Keratinocyte (primary cell): ENCODE data around the gene GYG2.

Source experiments
- EZH2 ChIP-seq: IDR thresholded peaks from one replicate; pipeline ENCODE4 v1.6.1; 2012; ENCODE audit warnings: inconsistent platforms, mild to moderate bottlenecking, low read length, moderate library complexity
- TF ChIP-seq, protein P1 (sequence below), 3 experiments: IDR thresholded peaks in 1 of 3; conservative IDR thresholded peaks in 1 of 3; optimal IDR thresholded peaks in 1 of 3; 2 replicates in 2 of 3; 3 replicates in 1 of 3; pipeline versions ENCODE3 to v1.5.1; 2011; ENCODE audit warnings: low read length in 3 of 3, mild to moderate bottlenecking in 3 of 3, moderate library complexity in 2 of 3, control low read depth in 1 of 3, inconsistent platforms in 1 of 3; ENCODE audit not compliant: insufficient read depth in 2 of 3; ENCODE audit errors: extremely low read depth in 1 of 3

DNA sequence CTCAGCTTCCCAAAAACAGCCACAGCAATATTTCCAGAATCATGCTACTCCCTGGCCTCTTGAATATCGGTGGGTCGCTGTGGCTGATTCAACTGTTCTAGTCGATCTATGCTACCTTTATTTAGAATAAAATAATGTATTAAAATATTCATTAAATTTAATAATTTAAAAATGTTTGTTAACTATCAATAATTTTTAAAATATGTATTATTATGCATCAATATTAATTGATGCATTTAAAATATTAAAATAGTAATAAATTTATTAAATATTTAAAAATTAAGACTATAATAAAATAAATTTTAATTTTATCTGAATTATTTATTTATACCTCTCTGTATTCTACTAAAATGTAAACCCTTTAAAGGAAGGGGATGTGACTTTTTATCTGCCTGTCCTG, 81.4 kb downstream of the GYG2 start:
- TF ChIP-seq, protein P1, sequence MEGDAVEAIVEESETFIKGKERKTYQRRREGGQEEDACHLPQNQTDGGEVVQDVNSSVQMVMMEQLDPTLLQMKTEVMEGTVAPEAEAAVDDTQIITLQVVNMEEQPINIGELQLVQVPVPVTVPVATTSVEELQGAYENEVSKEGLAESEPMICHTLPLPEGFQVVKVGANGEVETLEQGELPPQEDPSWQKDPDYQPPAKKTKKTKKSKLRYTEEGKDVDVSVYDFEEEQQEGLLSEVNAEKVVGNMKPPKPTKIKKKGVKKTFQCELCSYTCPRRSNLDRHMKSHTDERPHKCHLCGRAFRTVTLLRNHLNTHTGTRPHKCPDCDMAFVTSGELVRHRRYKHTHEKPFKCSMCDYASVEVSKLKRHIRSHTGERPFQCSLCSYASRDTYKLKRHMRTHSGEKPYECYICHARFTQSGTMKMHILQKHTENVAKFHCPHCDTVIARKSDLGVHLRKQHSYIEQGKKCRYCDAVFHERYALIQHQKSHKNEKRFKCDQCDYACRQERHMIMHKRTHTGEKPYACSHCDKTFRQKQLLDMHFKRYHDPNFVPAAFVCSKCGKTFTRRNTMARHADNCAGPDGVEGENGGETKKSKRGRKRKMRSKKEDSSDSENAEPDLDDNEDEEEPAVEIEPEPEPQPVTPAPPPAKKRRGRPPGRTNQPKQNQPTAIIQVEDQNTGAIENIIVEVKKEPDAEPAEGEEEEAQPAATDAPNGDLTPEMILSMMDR (optimal IDR thresholded peaks at IDR 0.05 in 1 of 3, IDR thresholded peaks at IDR 0.05 in 1 of 3, conservative IDR thresholded peaks at IDR 0.05 in 1 of 3; ENCODE audit: extremely low read depth in 1 of 3, insufficient read depth in 2 of 3, low read length in 3 of 3): no peak
- no peak for TF ChIP-seq EZH2
